ENCODE measurements around the gene DISC1. TPM values are rescaled to one million over a fixed set of nuclear protein-coding genes. Genes with fewer than 3 reads are reported as not detected.

The DISC1 gene
- total and polyA plus RNA-seq, 2 of the 13 experiments (the other 11 are each of a cell fraction or from before 2014, with no cell fraction given): 4.2 to 4.6 TPM

- TF ChIP-seq ZNF768 (CRISPR knock-in tag; IDR thresholded peaks at IDR 0.05) (no peak), JUNB (CRISPR knock-in tag; IDR thresholded peaks at IDR 0.05; ENCODE audit: borderline replicate concordance) (no peak), HNRNPH1 (optimal IDR thresholded peaks at IDR 0.05; ENCODE audit: low read depth, low read length) (no peak)
Observed at GRCh38 chr1:231770506-231771175, 144.1 kb downstream of the DISC1 start (continued).

DNA sequence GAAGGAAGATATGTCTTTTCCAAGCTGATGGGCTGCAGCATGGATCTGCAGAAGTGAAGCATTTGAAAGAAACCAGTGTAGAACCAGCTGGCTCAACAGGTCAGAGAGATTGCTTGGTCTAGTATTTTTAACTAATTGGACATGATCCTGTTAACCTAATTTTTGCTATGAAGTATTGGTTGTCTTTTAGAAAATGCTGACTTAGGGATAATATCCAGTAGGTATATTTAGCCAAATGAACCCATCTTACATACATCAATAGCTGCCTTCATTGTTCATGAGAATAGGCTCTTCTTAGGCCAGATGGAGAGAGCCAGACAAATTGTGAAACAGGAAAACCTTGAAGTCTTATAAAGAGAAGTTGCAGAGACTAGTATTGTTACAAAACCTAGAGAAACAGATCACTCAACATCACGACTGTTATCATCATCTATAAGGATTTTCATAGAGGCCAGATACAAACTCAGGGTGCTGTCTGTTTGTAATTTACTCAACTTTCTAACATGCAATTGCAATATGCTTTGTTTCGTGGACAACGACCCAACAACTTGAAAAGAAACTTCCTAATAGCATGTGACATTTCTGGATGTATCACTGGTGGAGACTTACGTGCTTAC lies 148.2 kb downstream of the DISC1 start:
- ChIA-PET CTCF (ENCODE audit: low intra/inter-chr PET ratio, low total read pairs) (no interaction called here), POLR2A (no interaction called here)
- no TSS peak for BruUV-seq (replicated peaks)
- Histone ChIP-seq H3K4me2 (ENCODE audit: low read depth, low read length) (no peak overlapping the region), H3K27ac (ENCODE audit: extremely low read length, insufficient read depth, low read length) (no peak overlapping the region), H2AFZ (ENCODE audit: low read length) (no peak overlapping the region), H3K4me1 (ENCODE audit: insufficient read depth, low read length) (no peaks in the 10 kb centered on the region), H3K36me3 (replicated peaks in 1 of 2; ENCODE audit: control insufficient read depth in 1 of 2, insufficient read depth in 2 of 2, low read length in 2 of 2) (peaks cover 3 to 4% of the 10 kb centered on the region in 2 experiments; a peak in 2 of 5 replicates), H3K9me3 (ENCODE audit: low read length) (no peaks in the 10 kb centered on the region), H3K4me3 (replicated peaks in 1 of 3; ENCODE audit: insufficient read depth in 1 of 3, low read depth in 2 of 3, low read length in 3 of 3) (no peak overlapping the region), H3K79me2 (ENCODE audit: insufficient read depth, low read length) (no peaks in the 10 kb centered on the region), H3K27me3 (ENCODE audit: control insufficient read depth in 1 of 2, insufficient read depth in 2 of 2, low read length in 2 of 2) (no peaks in the 10 kb centered on the region), H4K20me1 (ENCODE audit: insufficient read depth, low read length) (no peaks in the 10 kb centered on the region), H3K9ac (ENCODE audit: insufficient read depth, low read depth, low read length) (no peak overlapping the region)
- DNase-seq (ENCODE audit: low spot score): no peak
- intact Hi-C loops (cut with micrococcal nuclease; ENCODE audit: unreplicated experiment): no loop called here
- peak; percentile 85 to 96 for TF ChIP-seq MAFK (conservative IDR thresholded peaks at IDR 0.05 in 1 of 2, IDR thresholded peaks at IDR 0.05 in 1 of 2; ENCODE audit: low read length in 2 of 2)
- TF ChIP-seq ZKSCAN8 (CRISPR knock-in tag; IDR thresholded peaks at IDR 0.05; ENCODE audit: borderline replicate concordance): no peak
- TF ChIP-seq MAFF (IDR thresholded peaks at IDR 0.05; ENCODE audit: low read depth, low read length): peak; percentile 93
- 98% methylated on average over 4 of the region's 4 CpGs for WGBS (ENCODE audit: low lambda C conversion rate)
- no peak for ATAC-seq
- in situ Hi-C loops (cut with HindIII; ENCODE audit: extremely low pct_ligation_motif_present, low pct_unique_long_range_greater_than_20kb): loop anchor here (25.0 kb wide), 1 partner anchor 1462 kb away; no protein-coding TSS in a partner anchor
- no peak for FAIRE-seq
